Activated gamma-delta T cell treated with Interleukin-2 at 50 U/mL for 16 hours (primary cell): ENCODE data around the gene TPCN1.

Experiments used
- DNase-seq: peaks from one replicate; pipeline ENCODE4 v3.0.0-alpha.2; 2020

Gene TPCN1

GRCh38 chr12:113226696-113227568 lies 5.7 kb downstream of the TPCN1 start:
- no peak for DNase-seq

DNA sequence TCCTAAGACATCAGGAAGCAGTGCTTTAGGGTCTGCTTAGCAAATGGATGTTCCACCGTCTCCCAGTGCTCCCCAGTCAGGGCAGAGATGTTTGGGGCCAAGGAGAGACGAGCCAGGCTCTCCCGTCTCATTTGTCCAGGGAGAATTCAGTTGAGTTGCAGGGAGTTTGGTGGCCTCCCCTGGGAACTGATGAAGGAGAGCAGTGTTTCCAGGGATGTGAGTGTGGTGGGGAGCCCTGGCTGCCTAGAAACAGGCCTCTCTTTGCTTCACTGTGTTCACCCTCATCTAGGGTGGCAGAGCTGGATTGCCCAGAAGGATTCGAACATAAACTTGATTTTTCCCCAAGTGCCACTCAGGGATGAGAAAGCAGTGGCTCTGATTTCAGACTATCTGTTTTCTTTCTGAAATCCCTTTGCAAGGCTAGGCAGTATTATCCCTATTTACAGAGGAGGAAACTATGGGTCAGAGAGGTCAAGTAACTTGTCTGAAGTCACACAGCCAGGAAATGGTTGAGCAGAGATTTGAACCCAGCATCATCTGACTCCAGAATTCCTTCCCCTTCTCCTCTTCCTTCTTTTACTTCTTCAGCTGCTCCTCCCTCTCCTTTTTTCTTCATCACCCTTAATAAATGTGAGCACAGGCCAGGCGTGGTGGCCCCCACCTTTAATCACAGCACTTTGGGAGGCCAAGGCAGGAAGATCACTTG lies 6.6 kb downstream of the TPCN1 start:
- DNase-seq = no peak

DNA sequence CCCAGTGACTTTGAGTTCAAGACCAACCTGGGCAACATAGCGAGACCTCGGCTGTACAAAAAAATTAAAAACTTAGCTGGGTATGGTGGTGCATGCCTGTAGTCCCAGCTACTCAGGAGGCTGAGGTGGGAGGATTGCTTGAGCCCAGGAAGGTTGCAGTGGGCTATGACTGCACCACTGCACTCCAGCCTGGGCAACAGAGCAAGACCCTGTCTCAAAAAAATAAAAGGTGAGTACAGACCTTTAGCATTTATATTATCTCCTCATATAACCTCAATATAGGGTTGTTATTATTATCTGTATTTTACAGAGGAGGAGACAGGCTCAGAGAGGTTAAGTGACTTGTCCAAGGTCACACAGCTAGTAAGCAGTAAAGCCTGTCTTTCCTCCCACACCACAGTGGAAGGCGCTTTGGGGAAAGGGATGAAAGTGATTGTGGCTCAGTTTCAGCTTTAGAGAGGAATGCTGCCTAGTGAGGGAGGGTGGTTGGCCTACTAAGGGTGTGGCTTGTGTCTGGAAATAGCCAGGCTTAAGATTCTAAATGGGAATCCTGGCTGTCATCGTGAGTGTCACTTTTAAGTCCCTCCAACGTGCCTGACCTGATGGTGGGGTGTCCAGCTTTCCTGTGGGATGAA lies 7.2 kb downstream of the TPCN1 start:
- no peak for DNase-seq

- no peak for DNase-seq
Measured at GRCh38 chr12:113230315-113231234, 9.3 kb downstream of the TPCN1 start.

DNA sequence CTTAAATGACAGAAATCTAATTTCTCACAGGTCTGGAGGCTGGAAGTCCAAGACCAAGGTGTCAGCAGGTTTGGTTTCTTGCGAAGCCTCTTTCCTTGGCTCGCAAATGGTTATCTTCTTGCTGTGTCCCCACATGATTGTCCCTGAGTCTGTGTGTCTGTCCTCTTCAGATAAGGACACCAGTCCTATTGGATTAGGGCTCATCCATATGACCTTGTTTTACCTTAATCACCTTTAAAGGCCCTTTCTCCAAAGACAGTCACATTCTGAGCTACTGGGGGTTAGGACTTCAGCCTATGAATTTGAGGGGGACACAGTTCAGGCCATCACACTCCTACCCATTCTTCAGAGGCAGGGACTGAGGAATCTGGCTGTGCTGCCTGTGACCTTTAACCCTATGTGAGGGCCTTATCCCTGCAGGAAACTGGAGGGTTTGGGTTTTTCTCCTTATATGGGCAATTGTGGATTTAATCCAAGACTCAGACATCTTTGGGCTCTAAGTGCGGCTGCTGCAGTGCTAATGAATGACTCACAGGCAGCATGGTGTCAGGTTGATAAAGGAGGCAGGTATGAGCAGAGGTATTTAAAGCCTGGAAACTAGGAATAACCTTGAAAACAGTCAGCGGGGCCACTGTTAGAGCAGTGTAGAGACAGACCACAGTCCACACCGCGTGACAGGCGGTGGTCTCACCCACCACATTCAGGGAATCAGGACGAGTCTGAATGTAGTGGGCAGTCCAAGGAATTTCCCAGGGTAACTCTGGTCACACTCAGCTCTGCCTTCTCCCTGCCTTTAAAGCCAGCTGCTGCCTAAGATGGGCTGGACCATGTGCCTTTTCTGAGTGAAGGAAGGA lies 10.2 kb downstream of the TPCN1 start:
- no peak for DNase-seq

GRCh38 chr12:113232089-113232839 lies 11.0 kb downstream of the TPCN1 start:
- DNase-seq = no peak

GRCh38 chr12:113232840-113233585 lies 11.7 kb downstream of the TPCN1 start:
- DNase-seq = peak; percentile 49

DNA sequence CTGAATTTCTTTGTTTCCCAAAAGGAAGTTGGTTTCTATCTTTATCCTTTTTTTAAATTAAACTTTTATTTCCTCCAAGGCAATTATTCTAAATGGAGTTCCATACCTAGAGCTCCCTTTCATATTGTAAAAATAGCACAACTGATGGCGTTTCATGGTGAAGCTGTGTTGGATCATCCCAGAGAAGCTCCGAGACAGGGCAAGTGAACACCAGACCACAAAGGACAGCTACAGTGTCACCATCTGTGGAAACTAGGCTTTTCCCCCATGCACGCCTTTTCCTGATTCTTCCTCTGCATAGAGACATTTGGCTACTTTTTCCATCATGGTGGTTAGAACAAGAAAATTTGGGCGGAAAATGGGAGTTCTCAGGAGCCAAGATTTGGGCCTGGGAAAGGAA lies 12.7 kb downstream of the TPCN1 start:
- no peak for DNase-seq

GRCh38 chr12:113234483-113234882 lies 13.2 kb downstream of the TPCN1 start:
- no peak for DNase-seq

DNA sequence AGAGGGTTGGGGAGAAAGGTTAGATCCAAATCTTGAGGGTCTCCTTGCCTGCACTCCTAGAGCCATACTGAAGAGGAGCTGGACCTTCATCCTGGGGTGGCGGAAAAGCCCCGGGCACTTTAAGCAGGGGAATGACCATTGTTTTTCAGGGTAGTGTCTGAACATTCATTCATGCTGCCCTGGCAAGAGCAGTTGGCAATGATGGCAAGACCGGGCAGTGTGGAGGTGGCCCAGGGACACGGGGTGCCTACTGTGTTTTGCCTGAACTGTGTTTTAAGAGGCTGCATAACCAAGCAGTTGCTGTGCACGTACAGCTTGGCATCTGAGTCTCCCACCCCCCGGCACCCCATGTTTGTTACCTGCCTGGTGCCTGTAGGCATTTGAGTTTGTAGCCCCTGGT lies 14.7 kb downstream of the TPCN1 start:
- DNase-seq = no peak

GRCh38 chr12:113236539-113237399 lies 15.5 kb downstream of the TPCN1 start:
- no peak for DNase-seq

DNA sequence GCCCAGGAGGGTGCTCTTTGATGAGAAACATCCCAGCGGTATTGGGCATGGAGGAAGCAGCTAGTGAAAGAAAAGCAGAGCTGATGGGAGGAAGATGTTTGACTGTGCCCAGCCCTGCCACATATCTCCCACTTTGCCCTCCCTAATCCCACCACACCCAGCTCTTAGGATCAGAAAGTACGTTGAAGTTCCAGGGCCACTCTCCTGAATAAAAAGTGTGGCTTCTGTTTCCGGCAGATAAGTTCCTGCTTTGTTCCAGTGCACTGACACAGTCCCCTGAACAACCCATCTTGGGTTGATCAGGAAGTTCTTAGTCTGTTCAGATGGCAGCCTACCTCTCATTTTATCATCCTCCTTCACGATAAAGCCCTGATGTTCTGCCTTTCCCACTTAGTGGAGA lies 16.5 kb downstream of the TPCN1 start:
- no peak for DNase-seq

DNA sequence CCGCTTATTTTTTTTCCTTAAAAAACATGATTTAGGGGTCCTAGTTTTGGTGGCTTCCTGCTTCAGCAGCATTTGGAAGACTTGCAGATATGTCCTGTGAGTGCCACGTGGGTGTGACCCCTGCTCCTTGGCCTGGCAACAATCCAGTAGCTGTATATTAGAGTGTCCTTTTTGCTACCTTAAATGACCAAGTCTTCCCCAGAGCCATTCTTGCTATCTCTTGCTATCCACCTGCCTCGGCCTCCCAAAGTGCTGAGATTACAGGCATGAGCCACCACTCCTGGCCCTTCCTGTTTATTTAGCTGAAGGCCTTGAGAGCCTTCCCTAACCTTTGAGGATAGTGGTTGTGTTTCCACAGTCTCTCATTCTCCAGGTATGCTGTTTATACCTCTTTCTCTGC lies 17.0 kb downstream of the TPCN1 start:
- DNase-seq = no peak

- DNase-seq = no peak
Measured at GRCh38 chr12:113239288-113239771, 18.1 kb downstream of the TPCN1 start.

GRCh38 chr12:113239811-113240331 lies 18.6 kb downstream of the TPCN1 start:
- DNase-seq = no peak

- no peak for DNase-seq
Measured at GRCh38 chr12:113240395-113240794, 19.1 kb downstream of the TPCN1 start.

DNA sequence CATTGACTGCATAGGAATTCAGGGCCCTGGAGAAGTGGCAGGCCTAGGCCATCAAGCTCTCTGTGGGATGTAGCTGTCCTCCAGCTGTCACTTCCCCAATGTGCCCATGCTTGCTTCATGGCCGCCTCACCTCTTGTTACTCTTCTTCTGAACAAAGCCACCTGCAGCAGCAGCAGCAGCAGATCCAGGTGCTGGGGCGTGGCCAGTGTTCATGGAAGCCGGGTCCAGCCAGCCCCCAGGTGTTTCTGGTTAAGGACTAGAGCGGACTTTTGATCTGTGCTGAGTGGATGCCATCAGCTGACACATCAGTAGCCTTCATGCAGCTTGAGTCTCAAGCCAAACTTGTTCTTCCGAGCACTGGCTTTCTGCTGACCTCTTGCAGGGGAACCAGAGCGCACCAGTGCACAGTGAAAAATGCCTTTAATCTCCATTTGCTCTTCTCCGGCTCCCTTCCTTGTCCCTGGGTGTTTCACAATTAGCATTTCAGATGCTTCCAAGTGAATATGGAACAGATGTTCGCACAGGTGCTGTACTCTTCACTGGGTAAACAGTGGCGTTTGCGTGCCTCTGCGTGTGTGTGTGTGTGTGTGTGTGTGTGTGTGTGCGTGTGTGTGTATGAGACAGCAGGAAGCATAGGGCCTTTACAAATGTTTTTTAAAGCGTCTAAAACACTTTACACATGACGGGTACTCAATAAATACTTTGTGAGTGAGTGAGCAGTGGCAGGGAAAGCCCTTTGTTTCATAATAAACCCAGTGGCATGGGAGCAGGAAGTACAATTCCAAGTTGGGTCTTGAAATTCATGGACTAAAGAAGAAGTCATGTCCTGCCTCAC lies 20.1 kb downstream of the TPCN1 start:
- DNase-seq = no peak

GRCh38 chr12:113242026-113242418 lies 20.8 kb downstream of the TPCN1 start:
- no peak for DNase-seq
